HEK293 (cell line): ENCODE measurements around the gene C2orf76.

Experiments
- CTCF ChIA-PET: fragments of 350-600 bp; formaldehyde crosslinking; extraction: SDS; loops from one replicate; lab custom pipeline; 2021; ENCODE audit warnings: antibody characterized with exemption; lab: Yijun Ruan, JAX
- POLR2A ChIA-PET: fragments of 300-600 bp; formaldehyde crosslinking; extraction: SDS; loops from one replicate; lab custom pipeline; 2020; ENCODE audit warnings: antibody characterized with exemption, inconsistent platforms; lab: Yijun Ruan, JAX
- H3K27ac ChIP-seq: fragments of 200-500 bp; sonication (Bioruptor generic); 2 replicates; pipeline ENCODE4 v1.5.1; 2014; ENCODE audit warnings: low read depth, low read length, control low read depth, inconsistent platforms; ENCODE audit errors: extremely low read depth
- H3K36me3 ChIP-seq, 2 experiments: fragments of 200-500 bp in 1 of 2; sonication (Bioruptor generic) in 1 of 2; 1 replicate in 1 of 2; 2 replicates in 1 of 2; pipeline ENCODE4 v1.5.1; 2014 to 2017; ENCODE audit warnings: inconsistent platforms in 2 of 2, low read length in 2 of 2; ENCODE audit not compliant: control insufficient read depth in 2 of 2, insufficient read depth in 1 of 2
- H3K4me1 ChIP-seq: fragments of 200-500 bp; sonication (Bioruptor generic); 2 replicates; pipeline ENCODE4 v1.5.1; 2014; ENCODE audit warnings: mild to moderate bottlenecking, low read length, inconsistent platforms; ENCODE audit not compliant: control insufficient read depth, insufficient read depth
- H3K4me3 ChIP-seq: 2 replicates; pipeline ENCODE4 v1.5.1; 2011; ENCODE audit warnings: low read depth, mild to moderate bottlenecking, control low read depth, low read length, moderate library complexity
- H3K9me3 ChIP-seq: fragments of 200-500 bp; sonication (Bioruptor generic); 2 replicates; pipeline ENCODE4 v1.5.1; 2014; ENCODE audit warnings: low read depth, low read length, inconsistent platforms; ENCODE audit not compliant: control insufficient read depth, insufficient read depth
- FEZF1 ChIP-seq: fragments of 450-650 bp; formaldehyde crosslinking; IDR thresholded peaks from 2 replicates; pipeline ENCODE4 v1.5.1; 2016; ENCODE audit warnings: missing biosample characterization, missing genetic modification characterization
- GFI1B ChIP-seq: fragments of 450-650 bp; formaldehyde crosslinking; IDR thresholded peaks from 2 replicates; pipeline ENCODE4 v1.5.1; 2016; ENCODE audit warnings: missing biosample characterization, missing genetic modification characterization
- KLF9 ChIP-seq: fragments of 450-650 bp; formaldehyde crosslinking; IDR thresholded peaks from 2 replicates; pipeline ENCODE4 v1.5.1; 2016; ENCODE audit warnings: missing biosample characterization, missing genetic modification characterization, low read depth
- SALL2 ChIP-seq: fragments of 450-650 bp; formaldehyde crosslinking; IDR thresholded peaks from 2 replicates; pipeline ENCODE4 v1.5.0; 2017; ENCODE audit warnings: missing biosample characterization, mild to moderate bottlenecking, missing genetic modification characterization, borderline replicate concordance
- ZBTB1 ChIP-seq: fragments of 450-650 bp; formaldehyde crosslinking; IDR thresholded peaks from 2 replicates; pipeline ENCODE4 v1.5.1; 2016; ENCODE audit warnings: missing biosample characterization, missing genetic modification characterization
- ZIC2 ChIP-seq: fragments of 450-650 bp; formaldehyde crosslinking; IDR thresholded peaks from 2 replicates; pipeline ENCODE4 v1.5.1; 2016; ENCODE audit warnings: missing biosample characterization, missing genetic modification characterization
- ZNF112 ChIP-seq: fragments of 450-650 bp; formaldehyde crosslinking; IDR thresholded peaks from 2 replicates; pipeline ENCODE4 v1.5.0; 2017; ENCODE audit warnings: missing biosample characterization, missing genetic modification characterization
- ZNF175 ChIP-seq: fragments of 450-650 bp; formaldehyde crosslinking; IDR thresholded peaks from 2 replicates; pipeline ENCODE4 v1.5.1; 2016; ENCODE audit warnings: missing biosample characterization, missing genetic modification characterization
- ZNF239 ChIP-seq: fragments of 450-650 bp; formaldehyde crosslinking; IDR thresholded peaks from 2 replicates; pipeline ENCODE4 v1.5.1; 2016; ENCODE audit warnings: missing biosample characterization, missing genetic modification characterization
- ZNF341 ChIP-seq: fragments of 450-650 bp; formaldehyde crosslinking; IDR thresholded peaks from 2 replicates; pipeline ENCODE4; 2016; ENCODE audit warnings: low read depth, missing biosample characterization, missing genetic modification characterization
- ZNF426 ChIP-seq: fragments of 450-650 bp; formaldehyde crosslinking; IDR thresholded peaks from 2 replicates; pipeline ENCODE4 v1.5.1; 2017; ENCODE audit warnings: missing biosample characterization, missing genetic modification characterization, mild to moderate bottlenecking, inconsistent platforms, moderate library complexity
- ZNF555 ChIP-seq: fragments of 450-650 bp; formaldehyde crosslinking; conservative IDR thresholded peaks from 2 replicates; pipeline ENCODE4 v1.5.1; 2017; ENCODE audit warnings: missing biosample characterization, mild to moderate bottlenecking, missing genetic modification characterization, inconsistent platforms
- ZNF558 ChIP-seq: fragments of 450-650 bp; formaldehyde crosslinking; IDR thresholded peaks from 2 replicates; pipeline ENCODE4 v1.5.1; 2016; ENCODE audit warnings: missing biosample characterization, missing genetic modification characterization
- ZNF654 ChIP-seq: fragments of 450-650 bp; formaldehyde crosslinking; IDR thresholded peaks from 2 replicates; pipeline ENCODE4 v1.5.1; 2016; ENCODE audit warnings: low read depth, missing biosample characterization, missing genetic modification characterization
- ZNF76 ChIP-seq: fragments of 450-650 bp; formaldehyde crosslinking; IDR thresholded peaks from 2 replicates; pipeline ENCODE4; 2016; ENCODE audit warnings: low read depth, missing biosample characterization, missing genetic modification characterization, borderline replicate concordance
- ZNF785 ChIP-seq: fragments of 450-650 bp; formaldehyde crosslinking; IDR thresholded peaks from 2 replicates; pipeline ENCODE4 v1.5.1; 2016; ENCODE audit warnings: missing biosample characterization, missing genetic modification characterization
- ZNF791 ChIP-seq: fragments of 450-650 bp; formaldehyde crosslinking; IDR thresholded peaks from 2 replicates; pipeline ENCODE4 v1.5.1; 2016; ENCODE audit warnings: missing biosample characterization, missing genetic modification characterization
- ZNF792 ChIP-seq: fragments of 450-650 bp; formaldehyde crosslinking; IDR thresholded peaks from 2 replicates; pipeline ENCODE4 v1.5.1; 2016; ENCODE audit warnings: missing biosample characterization, missing genetic modification characterization
- ZSCAN16 ChIP-seq: fragments of 450-650 bp; formaldehyde crosslinking; IDR thresholded peaks from 2 replicates; pipeline ENCODE4 v1.5.1; 2016; ENCODE audit warnings: missing biosample characterization, missing genetic modification characterization
- TF ChIP-seq, protein P1 (sequence below): fragments of 450-650 bp; formaldehyde crosslinking; IDR thresholded peaks from 2 replicates; pipeline ENCODE4 v1.5.1; 2017; ENCODE audit warnings: missing biosample characterization, missing genetic modification characterization
- TF ChIP-seq, protein P2 (sequence below): fragments of 450-650 bp; formaldehyde crosslinking; IDR thresholded peaks from 2 replicates; pipeline ENCODE4 v1.5.1; 2016; ENCODE audit warnings: missing biosample characterization, missing genetic modification characterization

Gene C2orf76

DNA sequence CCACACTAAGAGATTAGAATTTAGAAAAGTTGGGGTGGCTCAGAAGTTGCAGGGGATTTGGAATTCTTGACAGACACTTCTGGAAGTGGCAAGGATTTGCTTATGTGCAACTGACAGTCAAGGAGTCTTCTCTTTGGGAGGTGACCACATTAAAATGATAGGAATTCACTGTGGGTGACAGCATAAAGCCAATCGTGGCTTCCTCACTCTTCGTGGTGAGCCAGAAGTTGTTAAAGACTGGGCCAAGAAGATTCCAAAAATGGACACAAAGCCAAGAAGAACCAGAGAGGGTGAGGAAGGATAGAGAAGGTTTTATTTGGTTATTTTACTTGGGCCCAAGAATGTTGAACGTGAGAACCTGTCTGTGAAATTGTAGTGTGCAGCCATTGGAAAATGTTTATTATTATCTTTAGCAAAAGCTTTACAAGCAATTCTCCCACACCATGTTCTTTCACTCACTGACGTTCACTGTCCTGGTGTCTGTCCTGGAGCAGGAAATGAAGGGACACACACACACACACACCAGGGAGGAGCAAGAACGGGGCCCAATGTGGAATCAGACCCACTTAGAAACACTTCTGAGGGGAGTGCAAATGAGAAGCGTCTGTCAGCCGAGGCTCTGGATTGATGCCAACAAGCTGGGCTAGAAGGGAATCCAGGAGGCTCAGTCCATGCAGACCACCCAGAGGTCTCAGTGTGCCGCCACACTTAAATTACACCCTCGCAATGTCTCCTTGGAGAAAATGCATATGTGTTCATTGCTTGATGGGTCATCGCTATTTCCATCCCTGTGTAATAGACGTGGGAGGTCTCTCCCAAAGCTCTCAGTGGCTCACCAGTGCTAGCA, 105.8 kb downstream of the C2orf76 start:
- POLR2A ChIA-PET: no interaction called here
- CTCF ChIA-PET: interaction anchor here (1.0 kb wide), 1 partner anchor 9 kb away, joined by 3 read pairs; no protein-coding TSS in a partner anchor
- no peak overlapping the region for H3K4me3 ChIP-seq

DNA sequence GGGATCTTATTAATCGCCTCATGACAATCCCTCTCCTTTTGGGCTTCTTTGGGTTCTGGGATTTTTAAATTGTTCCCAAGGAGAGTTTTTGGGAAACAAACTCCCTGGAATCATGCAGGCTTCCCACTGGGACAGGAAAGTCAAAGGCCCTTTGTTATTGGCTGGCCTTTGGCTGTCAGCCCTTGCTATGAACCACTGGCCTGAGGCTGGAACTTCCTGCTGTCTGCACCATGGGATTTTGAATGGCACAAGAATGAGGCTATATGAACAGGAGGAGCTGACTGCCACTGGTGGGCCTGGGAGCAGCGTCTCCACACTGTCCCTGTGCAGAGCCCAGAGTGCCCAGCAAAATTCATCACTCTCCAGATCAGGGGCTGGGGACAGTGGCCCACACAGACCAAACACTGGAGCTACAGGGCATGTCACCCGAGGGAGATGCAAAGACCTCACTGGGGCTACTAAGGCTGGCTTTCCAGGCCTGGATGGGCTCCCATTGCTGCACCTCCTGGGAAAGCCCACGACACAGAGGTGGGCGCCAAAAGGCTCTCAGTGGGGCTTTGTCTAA, 107.3 kb downstream of the C2orf76 start:
- no peak overlapping the region for H3K27ac ChIP-seq
- ChIA-PET CTCF (interaction anchor here (0.8 to 1.6 kb wide), 2 partner anchors 37 to 40 kb away, joined by 5 to 7 read pairs; no protein-coding TSS in a partner anchor), POLR2A (interaction anchor here (0.6 kb wide), 1 partner anchor 202 kb away, joined by 4 read pairs; no protein-coding TSS in a partner anchor)
- no peaks in the 10 kb centered on the region for H3K9me3 ChIP-seq
- no peak overlapping the region for H3K4me3 ChIP-seq
- no peak for TF ChIP-seq ZNF341 (tag by site-specific recombination)
- TF ChIP-seq ZNF239 (tag by site-specific recombination): no peak
- TF ChIP-seq ZNF426 (tag by site-specific recombination): no peak
- TF ChIP-seq ZIC2 (tag by site-specific recombination): no peak
- TF ChIP-seq, protein P1, sequence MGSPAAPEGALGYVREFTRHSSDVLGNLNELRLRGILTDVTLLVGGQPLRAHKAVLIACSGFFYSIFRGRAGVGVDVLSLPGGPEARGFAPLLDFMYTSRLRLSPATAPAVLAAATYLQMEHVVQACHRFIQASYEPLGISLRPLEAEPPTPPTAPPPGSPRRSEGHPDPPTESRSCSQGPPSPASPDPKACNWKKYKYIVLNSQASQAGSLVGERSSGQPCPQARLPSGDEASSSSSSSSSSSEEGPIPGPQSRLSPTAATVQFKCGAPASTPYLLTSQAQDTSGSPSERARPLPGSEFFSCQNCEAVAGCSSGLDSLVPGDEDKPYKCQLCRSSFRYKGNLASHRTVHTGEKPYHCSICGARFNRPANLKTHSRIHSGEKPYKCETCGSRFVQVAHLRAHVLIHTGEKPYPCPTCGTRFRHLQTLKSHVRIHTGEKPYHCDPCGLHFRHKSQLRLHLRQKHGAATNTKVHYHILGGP: no peak
- no peak for TF ChIP-seq ZNF555 (tag by site-specific recombination)
- H3K36me3 ChIP-seq: peaks cover 0 to 27% of the 10 kb centered on the region in 2 experiments; a peak in 2 of 3 replicates
- peaks cover 4% of the 10 kb centered on the region; the same call in 1 of the 2 replicates for H3K4me1 ChIP-seq

More for the DNA sequence above, 105.8 kb downstream of the C2orf76 start:
- Histone ChIP-seq H3K4me1 (0 out of 2 replicates have a peak, but pooled peaks cover under 1% of the 10 kb centered on the region), H3K27ac (no peak overlapping the region), H3K9me3 (no peaks in the 10 kb centered on the region), H3K36me3 (peaks cover 0 to 17% of the 10 kb centered on the region in 2 experiments; a peak in 1 of 3 replicates)
- no peak for TF ChIP-seq ZNF175

DNA sequence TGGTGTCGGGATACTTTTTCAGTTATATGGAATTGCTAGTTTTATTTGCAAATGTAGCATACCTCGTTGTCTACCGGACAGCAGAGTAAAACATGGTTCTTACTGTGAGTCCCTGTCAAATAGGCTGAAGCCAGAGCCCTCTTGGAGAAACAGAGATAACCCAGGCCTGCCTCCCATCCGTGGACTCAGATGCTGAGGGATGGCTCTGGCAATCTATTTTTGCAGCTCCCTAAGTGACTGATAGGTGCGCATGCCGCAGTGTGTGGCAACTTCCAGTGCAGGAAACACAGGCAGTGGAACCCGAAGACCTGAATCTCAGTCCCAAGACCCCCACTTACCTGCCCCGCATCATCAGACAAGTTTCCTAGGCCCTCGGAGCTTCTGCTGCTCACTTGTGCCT, 109.4 kb downstream of the C2orf76 start:
- TF ChIP-seq SALL2 (tag by site-specific recombination): no peak
- TF ChIP-seq, protein P2, sequence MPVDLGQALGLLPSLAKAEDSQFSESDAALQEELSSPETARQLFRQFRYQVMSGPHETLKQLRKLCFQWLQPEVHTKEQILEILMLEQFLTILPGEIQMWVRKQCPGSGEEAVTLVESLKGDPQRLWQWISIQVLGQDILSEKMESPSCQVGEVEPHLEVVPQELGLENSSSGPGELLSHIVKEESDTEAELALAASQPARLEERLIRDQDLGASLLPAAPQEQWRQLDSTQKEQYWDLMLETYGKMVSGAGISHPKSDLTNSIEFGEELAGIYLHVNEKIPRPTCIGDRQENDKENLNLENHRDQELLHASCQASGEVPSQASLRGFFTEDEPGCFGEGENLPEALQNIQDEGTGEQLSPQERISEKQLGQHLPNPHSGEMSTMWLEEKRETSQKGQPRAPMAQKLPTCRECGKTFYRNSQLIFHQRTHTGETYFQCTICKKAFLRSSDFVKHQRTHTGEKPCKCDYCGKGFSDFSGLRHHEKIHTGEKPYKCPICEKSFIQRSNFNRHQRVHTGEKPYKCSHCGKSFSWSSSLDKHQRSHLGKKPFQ (tag by site-specific recombination): no peak
- no peak for TF ChIP-seq ZNF654 (tag by site-specific recombination)
- TF ChIP-seq ZBTB1 (tag by site-specific recombination): no peak
- no peak for TF ChIP-seq FEZF1 (tag by site-specific recombination)
- TF ChIP-seq ZNF785 (tag by site-specific recombination): no peak
- TF ChIP-seq ZSCAN16: no peak
- TF ChIP-seq GFI1B (tag by site-specific recombination): no peak
- no peak for TF ChIP-seq ZNF558 (tag by site-specific recombination)
- no peak for TF ChIP-seq ZNF791 (tag by site-specific recombination)
- TF ChIP-seq ZNF76 (tag by site-specific recombination): no peak
- no peak for TF ChIP-seq ZNF792
- no peak for TF ChIP-seq KLF9 (tag by site-specific recombination)
- no peak for TF ChIP-seq ZNF112 (tag by site-specific recombination)
- no peak overlapping the region for H3K4me3 ChIP-seq
- peaks cover 0 to 19% of the 10 kb centered on the region in 2 experiments; a peak in 2 of 3 replicates for H3K36me3 ChIP-seq
- POLR2A ChIA-PET: no interaction called here
- peaks cover 14% of the 10 kb centered on the region for H3K4me1 ChIP-seq
- no peaks in the 10 kb centered on the region for H3K9me3 ChIP-seq
- H3K27ac ChIP-seq: no peak overlapping the region
- CTCF ChIA-PET: interaction anchor here (0.6 to 1.5 kb wide), 2 partner anchors 9 to 38 kb away, joined by 3 read pairs; no protein-coding TSS in a partner anchor
